ENCODE results near the gene SLC41A3.

Gene SLC41A3

DNA sequence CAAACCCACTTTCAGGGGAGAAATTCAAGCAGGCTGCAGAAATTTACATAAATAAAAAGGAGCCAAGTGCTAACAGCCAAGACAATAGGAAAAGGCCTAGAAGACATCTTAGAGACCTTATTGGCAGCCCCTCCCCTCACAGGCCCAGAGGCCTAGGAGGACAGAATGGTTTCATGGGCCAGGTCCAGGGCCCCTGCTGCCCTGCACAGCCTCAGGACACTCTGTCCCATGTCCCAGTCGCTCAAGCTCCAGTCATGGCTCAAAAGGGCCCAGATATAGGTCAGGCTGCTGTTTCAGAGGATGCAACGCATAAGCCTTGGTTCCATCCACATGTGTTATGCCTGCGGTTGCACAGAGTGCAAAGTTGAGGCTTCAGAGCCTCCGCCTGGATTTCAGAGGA, 55.8 kb downstream of the SLC41A3 start:
- no peak overlapping the region for H3K4me3 ChIP-seq (ENCODE audit: low read depth, low read length)
- in situ Hi-C loops (cut with HindIII; ENCODE audit: low sequenced_read_pairs): no loop called here
- DNase-seq (ENCODE audit: low read depth, low spot score): no peak
- no peak for TF ChIP-seq CTCF (IDR thresholded peaks at IDR 0.05; ENCODE audit: low read depth, low read length)

DNA sequence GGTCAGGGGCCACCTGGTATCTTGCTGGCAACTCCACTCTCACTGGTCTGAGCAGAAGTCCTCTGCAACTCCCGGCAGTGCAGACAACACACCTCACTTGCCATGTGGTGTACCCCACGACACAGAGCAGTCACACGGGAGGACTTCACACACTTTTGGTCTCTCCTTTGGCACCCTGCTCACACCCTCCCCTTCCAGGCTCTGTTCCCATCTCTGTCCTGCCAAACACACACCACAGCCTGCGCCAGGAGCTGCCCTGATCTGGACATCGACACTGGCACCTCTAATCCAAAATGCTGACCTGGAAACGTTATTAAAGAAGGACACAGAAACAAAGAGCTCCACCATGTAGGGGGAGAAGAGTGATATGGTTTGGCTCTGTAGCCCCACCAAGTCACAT, 57.2 kb downstream of the SLC41A3 start:
- no peak for TF ChIP-seq CTCF (IDR thresholded peaks at IDR 0.05; ENCODE audit: low read depth, low read length)
- no peak for DNase-seq (ENCODE audit: low read depth, low spot score)
- in situ Hi-C loops (cut with HindIII; ENCODE audit: low sequenced_read_pairs): no loop called here
- no peak overlapping the region for H3K4me3 ChIP-seq (ENCODE audit: low read depth, low read length)

GRCh38 chr3:126026277-126026751, 57.6 kb downstream of the SLC41A3 start:
- DNase-seq (ENCODE audit: low read depth, low spot score): no peak
- no peak overlapping the region for H3K4me3 ChIP-seq (ENCODE audit: low read depth, low read length)
- in situ Hi-C loops (cut with HindIII; ENCODE audit: low sequenced_read_pairs): no loop called here
- no peak for TF ChIP-seq CTCF (IDR thresholded peaks at IDR 0.05; ENCODE audit: low read depth, low read length)

DNA sequence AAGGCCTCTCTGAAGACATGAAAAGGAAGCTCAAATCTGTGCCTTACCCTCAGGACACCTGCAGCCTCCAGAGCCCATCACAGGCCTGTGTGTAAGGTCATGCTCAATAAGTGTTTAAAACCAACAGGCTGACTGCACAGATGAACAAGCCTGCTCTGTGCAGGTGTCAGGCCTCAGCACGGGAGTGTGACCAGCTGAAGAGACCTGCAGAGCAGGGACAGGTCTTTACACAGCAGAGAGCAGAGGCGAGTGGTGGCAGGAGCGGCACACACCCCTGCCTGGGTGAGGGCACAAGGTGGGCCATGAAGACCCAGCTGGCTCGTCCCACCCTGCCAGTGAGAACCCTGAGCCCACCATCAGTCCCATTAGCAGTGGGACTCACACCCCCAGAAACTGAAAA, 58.1 kb downstream of the SLC41A3 start:
- TF ChIP-seq CTCF (IDR thresholded peaks at IDR 0.05; ENCODE audit: low read depth, low read length): no peak
- in situ Hi-C loops (cut with HindIII; ENCODE audit: low sequenced_read_pairs): no loop called here
- no peak overlapping the region for H3K4me3 ChIP-seq (ENCODE audit: low read depth, low read length)
- DNase-seq (ENCODE audit: low read depth, low spot score): no peak

DNA sequence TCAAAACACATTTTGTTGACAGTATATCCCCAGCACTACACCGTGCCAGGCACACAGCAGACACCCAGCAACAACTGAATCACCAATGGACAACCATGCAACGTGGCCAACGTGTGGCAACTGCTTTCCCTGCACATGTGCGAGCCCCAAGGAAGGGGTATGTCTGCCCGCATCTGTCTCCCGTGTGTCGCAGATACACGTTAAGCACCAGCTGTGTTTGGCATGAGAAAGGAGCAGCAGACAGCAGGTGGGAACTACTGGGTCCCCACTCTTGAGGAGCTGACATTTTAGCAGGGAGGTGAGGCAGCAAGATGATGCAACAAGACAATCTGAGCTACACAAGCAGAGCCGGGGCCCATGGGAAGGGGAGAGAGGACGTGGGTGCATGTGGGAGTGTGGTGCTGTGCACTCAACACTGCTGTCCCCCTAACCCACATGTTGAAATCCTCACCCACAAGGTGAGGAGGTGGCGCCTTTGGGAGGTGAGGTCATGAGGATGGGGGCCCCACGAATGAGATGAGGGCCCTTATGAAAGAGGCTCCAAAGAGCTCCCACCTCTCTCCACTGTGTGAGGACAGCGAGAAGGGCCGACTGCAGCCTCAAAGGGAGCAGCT, 58.7 kb downstream of the SLC41A3 start:
- no peak for TF ChIP-seq CTCF (IDR thresholded peaks at IDR 0.05; ENCODE audit: low read depth, low read length)
- no peak for DNase-seq (ENCODE audit: low read depth, low spot score)
- H3K4me3 ChIP-seq (ENCODE audit: low read depth, low read length): no peak overlapping the region
- in situ Hi-C loops (cut with HindIII; ENCODE audit: low sequenced_read_pairs): no loop called here

DNA sequence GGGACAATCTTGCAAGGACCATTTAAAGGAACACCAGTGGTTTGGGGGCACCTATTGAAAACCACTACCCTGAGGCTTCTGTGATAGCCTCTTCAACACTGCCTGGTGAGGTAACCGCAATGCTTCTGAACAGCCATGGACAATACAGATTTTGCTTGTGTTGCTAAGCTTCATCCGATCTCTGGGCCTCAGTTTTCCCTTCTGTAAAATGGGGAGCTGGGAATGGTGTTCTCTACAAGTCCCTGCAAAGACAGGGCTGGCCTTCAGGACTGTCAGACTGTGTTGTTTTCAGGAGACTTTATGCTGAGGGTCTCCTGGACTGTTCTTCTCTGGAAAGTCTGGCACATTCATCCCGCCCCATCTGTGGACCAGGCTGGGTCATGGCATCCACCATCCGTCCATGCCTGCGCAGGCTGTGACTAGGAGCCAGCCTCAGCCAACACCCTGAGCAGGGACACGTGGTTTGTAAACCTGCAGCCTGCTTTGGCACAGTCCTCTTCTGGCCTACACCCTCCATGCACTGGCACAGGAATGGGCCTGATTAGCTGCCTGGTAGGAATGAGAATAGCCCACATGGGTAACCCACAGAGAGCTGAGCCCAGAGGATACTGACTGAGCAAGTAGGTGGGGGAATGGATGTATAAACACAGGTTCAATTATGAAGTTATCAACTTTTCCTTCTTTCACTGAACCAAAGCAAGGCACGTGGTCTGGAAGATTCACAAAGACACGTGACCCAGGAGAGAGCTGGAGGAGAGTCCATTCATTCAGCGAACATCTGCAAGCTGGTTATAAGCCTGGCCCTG, 59.7 kb downstream of the SLC41A3 start:
- TF ChIP-seq CTCF (IDR thresholded peaks at IDR 0.05; ENCODE audit: low read depth, low read length): no peak
- DNase-seq (ENCODE audit: low read depth, low spot score): no peak
- in situ Hi-C loops (cut with HindIII; ENCODE audit: low sequenced_read_pairs): no loop called here
- no peak overlapping the region for H3K4me3 ChIP-seq (ENCODE audit: low read depth, low read length)
